Esophagus muscularis mucosa (tissue), 4 donors: ENCODE data around the gene RAB10. TPM values are rescaled to one million over a fixed set of nuclear protein-coding genes. Genes with fewer than 3 reads are reported as not detected.

Experiments used
- DNase-seq: peaks from one replicate; pipeline ENCODE4 v3.0.0-alpha.2; 2017; ENCODE audit errors: extremely low spot score
- H3K27ac ChIP-seq, 4 donors: fragments of 200-600 bp; sonication (generic); replicated peaks in 1 of 4; 1 replicate in 3 of 4; 2 replicates in 1 of 4; pipeline ENCODE4 v1.5.1; 2016 to 2019; ENCODE audit warnings: mild to moderate bottlenecking in 1 of 4
- H3K27me3 ChIP-seq, 4 donors: fragments of 200-600 bp; sonication (generic); one replicate each; pipeline versions ENCODE4 v1.5.1 to v1.6.0; 2016 to 2019
- H3K36me3 ChIP-seq, 4 donors: fragments of 200-600 bp; sonication (generic); one replicate each; pipeline ENCODE4 v1.5.1; 2016 to 2019
- H3K4me1 ChIP-seq, 4 donors: fragments of 200-600 bp; sonication (generic); one replicate each; pipeline ENCODE4 v1.5.1; 2016 to 2019
- H3K4me3 ChIP-seq, 4 donors: fragments of 200-600 bp; sonication (generic); 1 replicate in 2 of 4; 2 replicates in 2 of 4; pipeline ENCODE4 v1.5.1; 2016 to 2019; ENCODE audit warnings: mild to moderate bottlenecking in 4 of 4, moderate library complexity in 1 of 4
- H3K9me3 ChIP-seq, 4 donors: fragments of 200-600 bp; sonication (generic); 1 replicate in 3 of 4; 2 replicates in 1 of 4; pipeline ENCODE4 v1.5.1; 2016 to 2019
- EP300 ChIP-seq: sonication (generic); formaldehyde crosslinking; IDR thresholded peaks from one replicate; pipeline ENCODE4 v1.6.1; 2017; ENCODE audit warnings: antibody characterized with exemption
- POLR2A ChIP-seq: fragments of 450-650 bp; IDR thresholded peaks from one replicate; pipeline ENCODE4 v1.6.1; 2017; ENCODE audit warnings: antibody characterized with exemption, moderate library complexity, mild to moderate bottlenecking, low read depth
- POLR2AphosphoS5 ChIP-seq, 2 donors: sonication (generic); formaldehyde crosslinking; IDR thresholded peaks; one replicate each; pipeline ENCODE4 v1.6.1; 2017; ENCODE audit warnings: antibody characterized with exemption in 2 of 2
- WGBS: methylation state at CpG from one replicate; pipeline ENCODE4 v1.1.5; 2018; 5-methylcytosine and 5-hydroxymethylcytosine counted together
- intact Hi-C: fragments of 100-400 bp; cut with DNase I; formaldehyde crosslinking; loops from one replicate; pipeline ENCODE4 v1.15.1; 2023
- total RNA-seq, 4 donors: library from RNA; depleted of rRNA; stranded (reverse); fragments of >200 nt; gene quantifications; one replicate each; pipeline versions ENCODE4 v1.1.0 to v1.2.1, GENCODE V29; 2016
- TF ChIP-seq, protein P1 (sequence below), 3 experiments: fragments of 200-600 bp in 2 of 3; fragments of 450-650 bp in 1 of 3; sonication (generic) in 2 of 3; IDR thresholded peaks; one replicate each; pipeline ENCODE4 v1.5.1; 2017 to 2019; ENCODE audit warnings: antibody characterized with exemption in 3 of 3, mild to moderate bottlenecking in 2 of 3, moderate library complexity in 1 of 3

Gene RAB10
- total RNA-seq, 4 donors from 2014 or later = 91.0 to 106 (median 98.1) TPM

DNA sequence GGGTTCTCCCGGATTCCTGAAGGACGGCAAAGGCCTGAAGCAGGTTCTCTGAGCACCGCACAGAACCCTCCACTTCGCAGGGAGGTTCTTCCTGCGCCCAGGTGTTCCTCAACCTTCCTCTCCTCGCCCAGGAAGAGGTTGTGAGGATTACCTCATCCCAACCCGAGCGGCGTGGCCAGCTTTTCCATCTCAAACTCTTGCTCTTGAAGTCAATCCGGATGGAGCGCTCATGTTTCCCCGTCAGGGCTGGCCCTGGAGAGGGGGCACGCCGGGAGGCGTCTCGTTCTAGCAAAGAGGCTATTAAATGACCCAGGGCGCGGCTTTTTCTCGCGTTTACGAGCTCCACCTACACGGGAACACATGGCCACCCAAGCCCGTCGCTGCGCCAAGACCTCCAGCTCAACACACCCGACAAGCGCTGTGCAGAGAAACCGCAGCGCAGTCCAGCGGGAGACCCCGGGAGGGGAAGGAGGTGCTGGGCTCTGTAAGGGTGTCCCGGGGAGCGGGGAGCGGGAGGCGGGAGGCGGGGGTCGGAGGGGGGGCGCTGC is 540 bp upstream of the RAB10 start:
- H3K9me3 ChIP-seq = no peaks in the 10 kb centered on the region
- WGBS = 0% methylated on average over 10 of the region's 38 CpGs
- H3K27ac ChIP-seq = peak overlapping the region; percentile 94 to 99 (median 96)
- H3K36me3 ChIP-seq = peaks cover 0 to 4% (median 2%) of the 10 kb centered on the region in 4 donors
- no peak for TF ChIP-seq POLR2A
- TF ChIP-seq, protein P1, sequence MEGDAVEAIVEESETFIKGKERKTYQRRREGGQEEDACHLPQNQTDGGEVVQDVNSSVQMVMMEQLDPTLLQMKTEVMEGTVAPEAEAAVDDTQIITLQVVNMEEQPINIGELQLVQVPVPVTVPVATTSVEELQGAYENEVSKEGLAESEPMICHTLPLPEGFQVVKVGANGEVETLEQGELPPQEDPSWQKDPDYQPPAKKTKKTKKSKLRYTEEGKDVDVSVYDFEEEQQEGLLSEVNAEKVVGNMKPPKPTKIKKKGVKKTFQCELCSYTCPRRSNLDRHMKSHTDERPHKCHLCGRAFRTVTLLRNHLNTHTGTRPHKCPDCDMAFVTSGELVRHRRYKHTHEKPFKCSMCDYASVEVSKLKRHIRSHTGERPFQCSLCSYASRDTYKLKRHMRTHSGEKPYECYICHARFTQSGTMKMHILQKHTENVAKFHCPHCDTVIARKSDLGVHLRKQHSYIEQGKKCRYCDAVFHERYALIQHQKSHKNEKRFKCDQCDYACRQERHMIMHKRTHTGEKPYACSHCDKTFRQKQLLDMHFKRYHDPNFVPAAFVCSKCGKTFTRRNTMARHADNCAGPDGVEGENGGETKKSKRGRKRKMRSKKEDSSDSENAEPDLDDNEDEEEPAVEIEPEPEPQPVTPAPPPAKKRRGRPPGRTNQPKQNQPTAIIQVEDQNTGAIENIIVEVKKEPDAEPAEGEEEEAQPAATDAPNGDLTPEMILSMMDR (IDR thresholded peaks at IDR 0.05) = no peak
- TF ChIP-seq EP300 = no peak
- peak in 1 of 2 donors; percentile 29 for TF ChIP-seq POLR2AphosphoS5 (IDR thresholded peaks at IDR 0.05)
- DNase-seq = peak; percentile 96
- no peaks in the 10 kb centered on the region for H3K27me3 ChIP-seq
- H3K4me1 ChIP-seq = peaks cover 17 to 46% (median 35%) of the 10 kb centered on the region in 4 donors
- intact Hi-C loops = loop anchor here (5.0 kb wide), 1 partner anchor 51 kb away; the partner anchor contains the start of gene KIF3C
- peak overlapping the region; percentile 72 to 93 (median 84) for H3K4me3 ChIP-seq

- intact Hi-C loops = loop anchor here (5.0 kb wide), 1 partner anchor 52 kb away; the partner anchor contains the start of gene KIF3C
- Histone ChIP-seq H3K4me3 (peak overlapping the region; percentile 72 to 93 (median 84)), H3K27ac (peak overlapping the region; percentile 94 to 99 (median 96)), H3K4me1 (peaks cover 17 to 58% (median 47%) of the 10 kb centered on the region in 4 donors), H3K27me3 (no peaks in the 10 kb centered on the region), H3K36me3 (peaks cover 0 to 4% (median 2%) of the 10 kb centered on the region in 4 donors), H3K9me3 (no peaks in the 10 kb centered on the region)
- 0% methylated on average over 18 of the region's 18 CpGs for WGBS
- TF ChIP-seq EP300 (no peak), POLR2AphosphoS5 (IDR thresholded peaks at IDR 0.05) (no peak), POLR2A (no peak)
- TF ChIP-seq, protein P1 (IDR thresholded peaks at IDR 0.05) = no peak
- no peak for DNase-seq
These were observed 731 bp downstream of the RAB10 start for GRCh38 chr2:26034637-26034992.

DNA sequence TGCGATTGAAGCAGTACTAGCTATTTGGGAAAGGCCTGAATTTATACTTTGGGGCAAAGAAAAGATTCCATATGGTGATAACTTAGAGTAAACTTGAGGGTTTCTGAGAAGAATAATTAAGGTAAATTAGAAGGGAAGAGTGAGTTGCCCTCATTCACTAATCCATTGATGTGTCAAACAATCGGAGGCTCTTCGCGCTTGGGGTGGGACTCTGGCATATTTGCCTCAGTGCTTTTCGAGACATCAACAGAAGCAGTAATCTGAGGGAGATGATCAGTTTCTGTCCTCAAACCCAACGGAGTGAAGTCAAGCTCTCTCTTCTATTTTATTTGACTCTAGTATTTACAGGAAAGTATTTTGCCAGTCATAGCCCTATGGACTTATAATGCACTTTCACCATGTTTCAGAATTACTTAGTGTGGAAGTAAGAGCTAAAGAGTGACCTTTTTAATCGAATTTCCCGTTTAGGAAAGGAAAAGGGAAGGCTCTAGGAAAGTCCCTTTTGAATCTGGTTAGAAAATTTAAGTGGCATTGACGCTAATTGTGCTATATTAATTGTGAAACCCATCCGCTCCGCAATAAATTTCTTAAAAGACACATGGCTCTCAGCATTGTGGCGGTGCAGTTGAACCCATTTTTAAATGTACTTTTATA is 1.3 kb downstream of the RAB10 start:
- 3% methylated on average over 12 of the region's 12 CpGs for WGBS
- intact Hi-C loops = no loop called here
- peak overlapping the region; percentile 94 to 99 (median 96) for H3K27ac ChIP-seq

GRCh38 chr2:26039603-26040323 is 5.9 kb downstream of the RAB10 start:
- no peak overlapping the region for H3K27ac ChIP-seq
- H3K9me3 ChIP-seq = no peaks in the 10 kb centered on the region
- no peaks in the 10 kb centered on the region for H3K27me3 ChIP-seq
- DNase-seq = no peak
- H3K4me1 ChIP-seq = peaks cover 25 to 93% (median 78%) of the 10 kb centered on the region in 4 donors
- TF ChIP-seq POLR2A (no peak), POLR2AphosphoS5 (IDR thresholded peaks at IDR 0.05) (no peak), EP300 (no peak)
- TF ChIP-seq, protein P1 (IDR thresholded peaks at IDR 0.05) = no peak
- H3K36me3 ChIP-seq = peaks cover 0 to 4% (median 2%) of the 10 kb centered on the region in 4 donors
- 81% methylated on average over 9 of the region's 9 CpGs for WGBS
- no peak overlapping the region for H3K4me3 ChIP-seq
- intact Hi-C loops = no loop called here

More for the DNA sequence above, 1.3 kb downstream of the RAB10 start:
- peaks cover 17 to 64% (median 53%) of the 10 kb centered on the region in 4 donors for H3K4me1 ChIP-seq
- no peak for DNase-seq
- peak overlapping the region; percentile 72 to 93 (median 84) for H3K4me3 ChIP-seq
- H3K27me3 ChIP-seq = no peaks in the 10 kb centered on the region
- H3K9me3 ChIP-seq = no peaks in the 10 kb centered on the region
- H3K36me3 ChIP-seq = peaks cover 0 to 4% (median 2%) of the 10 kb centered on the region in 4 donors
- TF ChIP-seq POLR2A (no peak), EP300 (no peak), POLR2AphosphoS5 (IDR thresholded peaks at IDR 0.05) (no peak)
- TF ChIP-seq, protein P1 (IDR thresholded peaks at IDR 0.05) = no peak
